HepG2 (cell line): ENCODE measurements around the gene PLPPR3. TPM values are rescaled to one million over a fixed set of nuclear protein-coding genes. Genes with fewer than 3 reads are reported as not detected.

ENCODE experiments used
- BRD4 ChIP-seq: sonication (generic); formaldehyde crosslinking; IDR thresholded peaks from 2 replicates; pipeline ENCODE4 v1.4.0; 2020; ENCODE audit warnings: missing genetic modification reagents
- CBX5 ChIP-seq: sonication (generic); formaldehyde crosslinking; IDR thresholded peaks from 2 replicates; pipeline ENCODE4 v1.4.0; 2020; ENCODE audit warnings: missing genetic modification reagents, borderline replicate concordance
- ELF1 ChIP-seq: sonication (generic); formaldehyde crosslinking; IDR thresholded peaks from 2 replicates; pipeline ENCODE4 v1.4.0; 2020; ENCODE audit warnings: missing genetic modification reagents
- ETV5 ChIP-seq: IDR thresholded peaks from 2 replicates; pipeline ENCODE4 v1.6.1; 2018; ENCODE audit warnings: missing biosample characterization, missing genetic modification reagents, inconsistent platforms, borderline replicate concordance
- FOXM1 ChIP-seq: sonication (generic); formaldehyde crosslinking; IDR thresholded peaks from 2 replicates; pipeline ENCODE4 v1.5.0; 2020; ENCODE audit warnings: missing genetic modification reagents
- KDM1A ChIP-seq: IDR thresholded peaks from 2 replicates; pipeline ENCODE4 v1.6.1; 2016; ENCODE audit warnings: missing compliant biosample characterization
- KDM4B ChIP-seq: sonication (generic); formaldehyde crosslinking; IDR thresholded peaks from 2 replicates; pipeline ENCODE4 v1.4.0; 2020; ENCODE audit warnings: missing genetic modification reagents
- MAFG ChIP-seq: sonication (generic); formaldehyde crosslinking; IDR thresholded peaks from 2 replicates; pipeline ENCODE4 v1.5.1; 2020; ENCODE audit warnings: mild to moderate bottlenecking, missing genetic modification reagents
- NONO ChIP-seq, 2 experiments: fragments of 450-650 bp in 1 of 2; sonication (generic) in 1 of 2; formaldehyde crosslinking in 1 of 2; IDR thresholded peaks in 1 of 2; conservative IDR thresholded peaks in 1 of 2; 2 replicates each; pipeline versions ENCODE4 v1.6.1 to v1.8.0; 2017 to 2022; ENCODE audit warnings: mild to moderate bottlenecking in 1 of 2, missing genetic modification reagents in 1 of 2, moderate library complexity in 1 of 2
- NRL ChIP-seq: sonication (generic); formaldehyde crosslinking; IDR thresholded peaks from 2 replicates; pipeline ENCODE4 v1.5.0; 2020; ENCODE audit warnings: missing genetic modification reagents, mild to moderate bottlenecking, moderate library complexity, borderline replicate concordance
- POLR2G ChIP-seq: fragments of 200-400 bp; formaldehyde crosslinking; IDR thresholded peaks from 2 replicates; pipeline ENCODE4 v1.6.1; 2018; ENCODE audit warnings: mild to moderate bottlenecking, low read depth, low read length, moderate library complexity
- RARA ChIP-seq: IDR thresholded peaks from 2 replicates; pipeline ENCODE4 v1.6.1; 2016; ENCODE audit warnings: missing genetic modification reagents, missing compliant biosample characterization
- RFXAP ChIP-seq: sonication (generic); formaldehyde crosslinking; IDR thresholded peaks from 2 replicates; pipeline ENCODE4 v1.4.0; 2020; ENCODE audit warnings: missing genetic modification reagents, borderline replicate concordance
- SOX13 ChIP-seq, 3 experiments: fragments of 450-650 bp in 1 of 3; sonication (generic) in 1 of 3; formaldehyde crosslinking in 1 of 3; IDR thresholded peaks in 2 of 3; conservative IDR thresholded peaks in 1 of 3; 2 replicates each; pipeline versions ENCODE4 v1.5.0 to v1.6.1; 2016 to 2020; ENCODE audit warnings: antibody characterized with exemption in 1 of 3, mild to moderate bottlenecking in 1 of 3, missing compliant biosample characterization in 1 of 3, missing genetic modification reagents in 1 of 3, moderate library complexity in 1 of 3
- TARDBP ChIP-seq: sonication (generic); formaldehyde crosslinking; IDR thresholded peaks from 2 replicates; pipeline ENCODE4 v1.8.0; 2022; ENCODE audit warnings: mild to moderate bottlenecking, missing genetic modification reagents
- ZNF253 ChIP-seq: sonication (generic); formaldehyde crosslinking; IDR thresholded peaks from 2 replicates; pipeline ENCODE4 v1.8.0; 2022; ENCODE audit warnings: mild to moderate bottlenecking, missing genetic modification reagents, borderline replicate concordance
- ZNF275 ChIP-seq: sonication (generic); formaldehyde crosslinking; IDR thresholded peaks from 2 replicates; pipeline ENCODE4 v1.8.0; 2022; ENCODE audit warnings: missing genetic modification reagents, mild to moderate bottlenecking, inconsistent platforms, borderline replicate concordance
- ZNF816 ChIP-seq: sonication (generic); formaldehyde crosslinking; IDR thresholded peaks from 2 replicates; pipeline ENCODE4 v1.8.0; 2022; ENCODE audit warnings: missing genetic modification reagents, mild to moderate bottlenecking, borderline replicate concordance
- ZSCAN25 ChIP-seq: sonication (generic); formaldehyde crosslinking; IDR thresholded peaks from 2 replicates; pipeline ENCODE4 v1.8.0; 2022; ENCODE audit warnings: mild to moderate bottlenecking, missing genetic modification reagents
- polyA plus RNA-seq, 8 experiments: library from polyadenylated mRNA; depleted of rRNA in 3 of 8; stranded (reverse) in 7 of 8; unstranded in 1 of 8; fragments of >200 nt; fragmentation: Illumina TruSeq in 4 of 8; extraction: Trizol in 4 of 8; gene quantifications; 2 replicates each; pipeline versions ENCODE4 v1.2.1 to v1.2.3, GENCODE V29; 2011 to 2016; ENCODE audit warnings: low read depth in 4 of 8, missing spikeins in 1 of 8, mixed read lengths in 1 of 8; ENCODE audit not compliant: insufficient read depth in 1 of 8
- total RNA-seq, 5 experiments: library from RNA; depleted of rRNA; stranded (reverse); fragments of >200 nt; fragmentation: Illumina TruSeq; extraction: Trizol; gene quantifications; 2 replicates each; pipeline ENCODE4 v1.2.3, GENCODE V29; 2016; ENCODE audit warnings: low read depth in 1 of 5
- TF ChIP-seq, protein P1 (sequence below): sonication (generic); formaldehyde crosslinking; IDR thresholded peaks from 2 replicates; pipeline ENCODE4 v1.8.1; 2022; ENCODE audit warnings: low read depth, mild to moderate bottlenecking, missing genetic modification reagents
- TF ChIP-seq, protein P2 (sequence below): sonication (generic); formaldehyde crosslinking; IDR thresholded peaks from 2 replicates; pipeline ENCODE4 v1.8.0; 2022; ENCODE audit warnings: missing genetic modification reagents, mild to moderate bottlenecking, borderline replicate concordance
- TF ChIP-seq, protein P3 (sequence below): sonication (generic); formaldehyde crosslinking; IDR thresholded peaks from 2 replicates; pipeline ENCODE4 v1.4.0; 2020; ENCODE audit warnings: missing genetic modification reagents

The PLPPR3 gene
- total and polyA plus RNA-seq, 2 of the 13 experiments (the other 11 are each of a cell fraction or from before 2014, with no cell fraction given): 0.07 to 0.16 TPM

DNA sequence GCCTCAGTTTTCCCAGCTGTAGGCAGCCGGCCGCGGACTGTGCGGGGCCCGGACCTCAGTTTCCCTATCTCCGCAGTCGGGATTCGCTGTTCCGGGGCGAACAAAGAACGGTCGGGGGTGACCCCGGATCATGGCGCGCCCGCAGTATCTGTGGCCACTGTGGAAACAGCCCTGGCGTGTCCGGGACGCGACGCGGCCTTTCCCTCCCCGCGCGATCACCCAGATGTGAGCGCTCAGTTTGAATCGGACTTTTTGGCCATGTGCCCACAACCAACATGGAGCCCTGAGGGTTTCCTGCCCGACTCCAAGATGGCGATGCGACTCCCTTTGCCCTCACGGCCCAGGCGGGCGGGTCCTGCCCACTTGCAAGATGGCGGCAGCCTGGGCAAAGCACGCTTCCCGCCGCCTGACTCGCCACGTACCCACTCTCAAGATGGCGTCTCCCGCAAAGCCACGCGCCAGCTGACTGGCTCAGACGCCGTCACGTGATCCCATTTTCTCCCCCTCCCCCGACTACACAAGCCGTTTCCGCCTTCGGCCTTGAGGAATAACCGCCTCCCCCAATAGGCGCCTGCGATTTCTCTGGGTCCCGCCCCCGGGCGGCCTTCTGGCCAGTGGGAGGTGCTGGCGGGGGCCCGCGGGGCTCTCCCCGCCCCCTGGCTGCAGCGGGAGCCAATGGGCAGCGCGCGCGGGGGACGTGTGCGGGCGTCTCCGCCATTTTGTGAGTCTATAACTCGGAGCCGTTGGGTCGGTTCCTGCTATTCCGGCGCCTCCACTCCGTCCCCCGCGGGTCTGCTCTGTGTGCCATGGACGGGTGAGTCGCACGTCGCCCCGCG, 24.8 kb downstream of the PLPPR3 start, which contains the start of gene PTBP1 (continued):
- TF ChIP-seq, protein P1, sequence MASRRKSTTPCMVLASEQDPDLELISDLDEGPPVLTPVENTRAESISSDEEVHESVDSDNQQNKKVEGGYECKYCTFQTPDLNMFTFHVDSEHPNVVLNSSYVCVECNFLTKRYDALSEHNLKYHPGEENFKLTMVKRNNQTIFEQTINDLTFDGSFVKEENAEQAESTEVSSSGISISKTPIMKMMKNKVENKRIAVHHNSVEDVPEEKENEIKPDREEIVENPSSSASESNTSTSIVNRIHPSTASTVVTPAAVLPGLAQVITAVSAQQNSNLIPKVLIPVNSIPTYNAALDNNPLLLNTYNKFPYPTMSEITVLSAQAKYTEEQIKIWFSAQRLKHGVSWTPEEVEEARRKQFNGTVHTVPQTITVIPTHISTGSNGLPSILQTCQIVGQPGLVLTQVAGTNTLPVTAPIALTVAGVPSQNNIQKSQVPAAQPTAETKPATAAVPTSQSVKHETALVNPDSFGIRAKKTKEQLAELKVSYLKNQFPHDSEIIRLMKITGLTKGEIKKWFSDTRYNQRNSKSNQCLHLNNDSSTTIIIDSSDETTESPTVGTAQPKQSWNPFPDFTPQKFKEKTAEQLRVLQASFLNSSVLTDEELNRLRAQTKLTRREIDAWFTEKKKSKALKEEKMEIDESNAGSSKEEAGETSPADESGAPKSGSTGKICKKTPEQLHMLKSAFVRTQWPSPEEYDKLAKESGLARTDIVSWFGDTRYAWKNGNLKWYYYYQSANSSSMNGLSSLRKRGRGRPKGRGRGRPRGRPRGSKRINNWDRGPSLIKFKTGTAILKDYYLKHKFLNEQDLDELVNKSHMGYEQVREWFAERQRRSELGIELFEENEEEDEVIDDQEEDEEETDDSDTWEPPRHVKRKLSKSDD (CRISPR knock-in tag): peak; percentile 100
- TF ChIP-seq KDM4B (CRISPR knock-in tag) (0 out of 2 replicates have a peak, but pooled peaks have one; percentile 57), ZNF253 (peak; percentile 54; the same call in 1 of the 2 replicates), ELF1 (CRISPR knock-in tag) (peak; percentile 91), SOX13 (IDR thresholded peaks at IDR 0.05) (no peak), SOX13 (CRISPR knock-in tag; conservative IDR thresholded peaks at IDR 0.05 in 1 of 2, IDR thresholded peaks at IDR 0.05 in 1 of 2) (peak in 1 of 2 experiments; percentile 31; a peak in 1 of 4 replicates), CBX5 (CRISPR knock-in tag) (peak; percentile 36; the same call in 1 of the 2 replicates), ETV5 (CRISPR knock-in tag) (peak; percentile 67; the same call in 1 of the 2 replicates), FOXM1 (CRISPR knock-in tag) (no peak), BRD4 (CRISPR knock-in tag) (peak; percentile 94), NONO (IDR thresholded peaks at IDR 0.05) (no peak), NONO (CRISPR knock-in tag; conservative IDR thresholded peaks at IDR 0.05) (peak; percentile 95), ZSCAN25 (CRISPR knock-in tag) (peak; percentile 71; the same call in 1 of the 2 replicates), NRL (CRISPR knock-in tag) (peak; percentile 69; the same call in 1 of the 2 replicates), MAFG (CRISPR knock-in tag) (no peak), KDM1A (CRISPR knock-in tag) (no peak), TARDBP (peak; percentile 95), POLR2G (peak; percentile 76), RARA (CRISPR knock-in tag) (0 out of 2 replicates have a peak, but pooled peaks have one; percentile 34), ZNF275 (peak; percentile 85; the same call in 1 of the 2 replicates), ZNF816 (0 out of 2 replicates have a peak, but pooled peaks have one; percentile 53), RFXAP (CRISPR knock-in tag) (peak; percentile 53; the same call in 1 of the 2 replicates)
- TF ChIP-seq, protein P2, sequence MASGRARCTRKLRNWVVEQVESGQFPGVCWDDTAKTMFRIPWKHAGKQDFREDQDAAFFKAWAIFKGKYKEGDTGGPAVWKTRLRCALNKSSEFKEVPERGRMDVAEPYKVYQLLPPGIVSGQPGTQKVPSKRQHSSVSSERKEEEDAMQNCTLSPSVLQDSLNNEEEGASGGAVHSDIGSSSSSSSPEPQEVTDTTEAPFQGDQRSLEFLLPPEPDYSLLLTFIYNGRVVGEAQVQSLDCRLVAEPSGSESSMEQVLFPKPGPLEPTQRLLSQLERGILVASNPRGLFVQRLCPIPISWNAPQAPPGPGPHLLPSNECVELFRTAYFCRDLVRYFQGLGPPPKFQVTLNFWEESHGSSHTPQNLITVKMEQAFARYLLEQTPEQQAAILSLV: no peak
- TF ChIP-seq, protein P3, sequence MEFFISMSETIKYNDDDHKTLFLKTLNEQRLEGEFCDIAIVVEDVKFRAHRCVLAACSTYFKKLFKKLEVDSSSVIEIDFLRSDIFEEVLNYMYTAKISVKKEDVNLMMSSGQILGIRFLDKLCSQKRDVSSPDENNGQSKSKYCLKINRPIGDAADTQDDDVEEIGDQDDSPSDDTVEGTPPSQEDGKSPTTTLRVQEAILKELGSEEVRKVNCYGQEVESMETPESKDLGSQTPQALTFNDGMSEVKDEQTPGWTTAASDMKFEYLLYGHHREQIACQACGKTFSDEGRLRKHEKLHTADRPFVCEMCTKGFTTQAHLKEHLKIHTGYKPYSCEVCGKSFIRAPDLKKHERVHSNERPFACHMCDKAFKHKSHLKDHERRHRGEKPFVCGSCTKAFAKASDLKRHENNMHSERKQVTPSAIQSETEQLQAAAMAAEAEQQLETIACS (CRISPR knock-in tag): peak; percentile 91
